ENCODE results near the gene TMEM132C. TPM values are rescaled to one million over a fixed set of nuclear protein-coding genes. Genes with fewer than 3 reads are reported as not detected.
A peak's percentile ranks its signal among the peaks of the same experiment; 100 is the strongest.

TMEM132C gene
- total RNA-seq, 1 donor from 2014 or later = 3.9 TPM

GRCh38 chr12:128471491-128471890 lies 204.5 kb downstream of the TMEM132C start:
- Histone ChIP-seq H3F3A (ENCODE audit: low read depth) (no peaks in the 10 kb centered on the region), H3K27me3 (no peaks in the 10 kb centered on the region), H3K4me3 (no peak overlapping the region), H3K27ac (no peak overlapping the region), H3K36me3 (no peaks in the 10 kb centered on the region), H4K20me1 (ENCODE audit: low read depth) (no peaks in the 10 kb centered on the region), H3K4me2 (no peak overlapping the region), H2AFZ (replicated peaks) (no peak overlapping the region), H3K9me3 (ENCODE audit: low read depth) (no peaks in the 10 kb centered on the region), H3K4me1 (peaks cover 10% of the 10 kb centered on the region), H3K9ac (no peak overlapping the region), H3K79me2 (ENCODE audit: low read depth) (no peaks in the 10 kb centered on the region)
- Mint-ChIP-seq H3K4me1 (peaks cover 39% of the 10 kb centered on the region), H3K4me3 (no peak overlapping the region), H3K9me3 (peaks cover 7% of the 10 kb centered on the region), H3K27ac (peak overlapping the region; percentile 43), H3K27me3 (ENCODE audit: insufficient read depth, low read depth) (peaks cover 9% of the 10 kb centered on the region), H3K36me3 (peaks cover 41% of the 10 kb centered on the region)
- no peak for TF ChIP-seq EZH2 (IDR thresholded peaks at IDR 0.05)
- TF ChIP-seq, protein P1, sequence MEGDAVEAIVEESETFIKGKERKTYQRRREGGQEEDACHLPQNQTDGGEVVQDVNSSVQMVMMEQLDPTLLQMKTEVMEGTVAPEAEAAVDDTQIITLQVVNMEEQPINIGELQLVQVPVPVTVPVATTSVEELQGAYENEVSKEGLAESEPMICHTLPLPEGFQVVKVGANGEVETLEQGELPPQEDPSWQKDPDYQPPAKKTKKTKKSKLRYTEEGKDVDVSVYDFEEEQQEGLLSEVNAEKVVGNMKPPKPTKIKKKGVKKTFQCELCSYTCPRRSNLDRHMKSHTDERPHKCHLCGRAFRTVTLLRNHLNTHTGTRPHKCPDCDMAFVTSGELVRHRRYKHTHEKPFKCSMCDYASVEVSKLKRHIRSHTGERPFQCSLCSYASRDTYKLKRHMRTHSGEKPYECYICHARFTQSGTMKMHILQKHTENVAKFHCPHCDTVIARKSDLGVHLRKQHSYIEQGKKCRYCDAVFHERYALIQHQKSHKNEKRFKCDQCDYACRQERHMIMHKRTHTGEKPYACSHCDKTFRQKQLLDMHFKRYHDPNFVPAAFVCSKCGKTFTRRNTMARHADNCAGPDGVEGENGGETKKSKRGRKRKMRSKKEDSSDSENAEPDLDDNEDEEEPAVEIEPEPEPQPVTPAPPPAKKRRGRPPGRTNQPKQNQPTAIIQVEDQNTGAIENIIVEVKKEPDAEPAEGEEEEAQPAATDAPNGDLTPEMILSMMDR (IDR thresholded peaks at IDR 0.05) = no peak
- no peak for TF ChIP-seq EZH2phosphoT487 (IDR thresholded peaks at IDR 0.05)
- no peak for DNase-seq (ENCODE audit: low spot score)

DNA sequence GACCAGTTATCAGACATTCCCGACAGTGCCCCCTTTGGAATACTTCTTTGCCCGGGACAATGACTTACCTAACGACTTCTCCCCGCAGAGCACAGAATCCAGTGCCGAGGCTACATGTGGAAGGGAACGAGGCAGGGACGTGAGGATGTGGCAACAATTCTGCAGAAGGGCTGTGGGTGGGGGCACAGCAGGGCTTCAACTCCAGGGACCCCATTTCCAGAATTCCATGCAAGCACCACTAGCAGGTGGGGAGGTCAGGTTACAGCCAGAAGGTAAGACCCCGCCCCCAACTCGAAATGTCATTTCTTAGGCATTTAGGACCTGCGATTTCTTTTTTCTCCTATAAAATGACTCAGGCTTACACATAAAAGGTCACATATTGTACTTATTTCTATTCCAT lies 207.9 kb downstream of the TMEM132C start:
- H3K4me1 ChIP-seq = peaks cover 26% of the 10 kb centered on the region
- Mint-ChIP-seq H3K36me3 (peaks cover 39% of the 10 kb centered on the region), H3K27ac (no peak overlapping the region), H3K27me3 (ENCODE audit: insufficient read depth, low read depth) (peaks cover 12% of the 10 kb centered on the region), H3K4me3 (no peak overlapping the region), H3K9me3 (peaks cover 7% of the 10 kb centered on the region), H3K4me1 (peaks cover 51% of the 10 kb centered on the region)
- no peak overlapping the region for H2AFZ ChIP-seq (replicated peaks)
- no peaks in the 10 kb centered on the region for H3K36me3 ChIP-seq
- H3K9ac ChIP-seq = no peak overlapping the region
- no peaks in the 10 kb centered on the region for H4K20me1 ChIP-seq (ENCODE audit: low read depth)
- no peaks in the 10 kb centered on the region for H3F3A ChIP-seq (ENCODE audit: low read depth)
- H3K79me2 ChIP-seq (ENCODE audit: low read depth) = no peaks in the 10 kb centered on the region
- no peak overlapping the region for H3K4me3 ChIP-seq
- no peaks in the 10 kb centered on the region for H3K27me3 ChIP-seq
- TF ChIP-seq EZH2phosphoT487 (IDR thresholded peaks at IDR 0.05) (no peak), EZH2 (IDR thresholded peaks at IDR 0.05) (no peak)
- TF ChIP-seq, protein P1 (IDR thresholded peaks at IDR 0.05) = no peak
- no peaks in the 10 kb centered on the region for H3K9me3 ChIP-seq (ENCODE audit: low read depth)
- DNase-seq (ENCODE audit: low spot score) = no peak
- no peak overlapping the region for H3K27ac ChIP-seq
- no peak overlapping the region for H3K4me2 ChIP-seq

GRCh38 chr12:128476266-128476665 lies 209.3 kb downstream of the TMEM132C start:
- TF ChIP-seq EZH2phosphoT487 (IDR thresholded peaks at IDR 0.05) (no peak), EZH2 (IDR thresholded peaks at IDR 0.05) (no peak)
- TF ChIP-seq, protein P1 (IDR thresholded peaks at IDR 0.05) = no peak
- Histone ChIP-seq H4K20me1 (ENCODE audit: low read depth) (no peaks in the 10 kb centered on the region), H2AFZ (replicated peaks) (no peak overlapping the region), H3K36me3 (no peaks in the 10 kb centered on the region), H3K27ac (no peak overlapping the region), H3K4me1 (peaks cover 26% of the 10 kb centered on the region), H3K4me3 (no peak overlapping the region), H3K9ac (no peak overlapping the region), H3F3A (ENCODE audit: low read depth) (no peaks in the 10 kb centered on the region), H3K79me2 (ENCODE audit: low read depth) (no peaks in the 10 kb centered on the region), H3K4me2 (no peak overlapping the region), H3K27me3 (no peaks in the 10 kb centered on the region), H3K9me3 (ENCODE audit: low read depth) (no peaks in the 10 kb centered on the region)
- H3K27ac Mint-ChIP-seq = peak overlapping the region; percentile 28
- H3K9me3 Mint-ChIP-seq = peaks cover 7% of the 10 kb centered on the region
- no peak for DNase-seq (ENCODE audit: low spot score)
- H3K27me3 Mint-ChIP-seq (ENCODE audit: insufficient read depth, low read depth) = peaks cover 12% of the 10 kb centered on the region
- H3K4me3 Mint-ChIP-seq = no peak overlapping the region
- peaks cover 59% of the 10 kb centered on the region for H3K4me1 Mint-ChIP-seq
- H3K36me3 Mint-ChIP-seq = peaks cover 37% of the 10 kb centered on the region
